CD14-positive monocyte (primary cell): ENCODE measurements around the gene FOXE3. TPM values are rescaled to one million over a fixed set of nuclear protein-coding genes. Genes with fewer than 3 reads are reported as not detected.

Experiments used
- DNase-seq, 3 donors: peaks; one replicate each; pipeline ENCODE4 v3.0.0-alpha.2; 2011 to 2022
- H2AFZ ChIP-seq: 2 replicates; pipeline ENCODE4 v1.6.0; 2012; ENCODE audit warnings: mild to moderate bottlenecking, low read depth, low read length, inconsistent platforms; ENCODE audit not compliant: insufficient read depth, poor library complexity, severe bottlenecking
- H3K27ac ChIP-seq, 2 donors: 1 replicate in 1 of 2; 2 replicates in 1 of 2; pipeline ENCODE4 v1.5.1; 2012 to 2013; ENCODE audit warnings: low read length in 2 of 2, control low read depth in 1 of 2, inconsistent platforms in 1 of 2, low read depth in 1 of 2, mild to moderate bottlenecking in 1 of 2
- H3K27me3 ChIP-seq, 2 donors: one replicate each; pipeline versions ENCODE4 v1.6.0 to v1.6.1; 2011 to 2013; ENCODE audit warnings: low read length in 2 of 2; ENCODE audit not compliant: control insufficient read depth in 2 of 2, insufficient read depth in 2 of 2
- H3K36me3 ChIP-seq, 2 donors: replicated peaks in 1 of 2; 1 replicate in 1 of 2; 2 replicates in 1 of 2; pipeline versions ENCODE4 v1.5.1 to v1.6.1; 2012 to 2013; ENCODE audit warnings: low read length in 2 of 2, control low read depth in 1 of 2, inconsistent platforms in 1 of 2, mild to moderate bottlenecking in 1 of 2; ENCODE audit not compliant: insufficient read depth in 2 of 2, control insufficient read depth in 1 of 2
- H3K4me1 ChIP-seq, 2 donors: 1 replicate in 1 of 2; 2 replicates in 1 of 2; pipeline versions ENCODE4 v1.5.1 to v1.6.1; 2012 to 2013; ENCODE audit warnings: low read length in 2 of 2, control low read depth in 1 of 2, inconsistent platforms in 1 of 2, mild to moderate bottlenecking in 1 of 2, moderate library complexity in 1 of 2; ENCODE audit not compliant: insufficient read depth in 2 of 2, control insufficient read depth in 1 of 2
- H3K4me2 ChIP-seq: replicated peaks from 2 replicates; pipeline ENCODE3; 2012; ENCODE audit warnings: low read length, moderate library complexity, mild to moderate bottlenecking; ENCODE audit not compliant: poor library complexity, severe bottlenecking; ENCODE audit errors: extremely low read depth
- H3K4me3 ChIP-seq, 3 experiments: fragments of 200-600 bp in 1 of 3; sonication (generic) in 1 of 3; replicated peaks in 1 of 3; 1 replicate in 2 of 3; 2 replicates in 1 of 3; pipeline ENCODE4 v1.5.1; 2011 to 2013; ENCODE audit warnings: low read length in 3 of 3, mild to moderate bottlenecking in 3 of 3, control low read depth in 2 of 3, low read depth in 2 of 3, inconsistent platforms in 1 of 3, moderate library complexity in 1 of 3
- H3K79me2 ChIP-seq: 2 replicates; pipeline ENCODE4 v1.6.0; 2012; ENCODE audit warnings: mild to moderate bottlenecking, control low read depth, inconsistent platforms, low read length, moderate library complexity; ENCODE audit not compliant: insufficient read depth
- H3K9ac ChIP-seq: 2 replicates; pipeline ENCODE4 v1.6.0; 2017; ENCODE audit warnings: low read length, mild to moderate bottlenecking; ENCODE audit not compliant: insufficient read depth, poor library complexity, severe bottlenecking
- H3K9me3 ChIP-seq, 2 donors: replicated peaks in 1 of 2; 1 replicate in 1 of 2; 2 replicates in 1 of 2; pipeline versions ENCODE4 v1.5.1 to v1.6.1; 2012 to 2013; ENCODE audit warnings: low read length in 2 of 2, control low read depth in 1 of 2; ENCODE audit not compliant: control insufficient read depth in 1 of 2, insufficient read depth in 1 of 2
- H4K20me1 ChIP-seq: 2 replicates; pipeline ENCODE4 v1.6.0; 2012; ENCODE audit warnings: mild to moderate bottlenecking, low read length, control low read depth, moderate library complexity; ENCODE audit not compliant: insufficient read depth
- H3K27ac Mint-ChIP-seq, 7 donors: one replicate each; pipeline ENCODE4 v1.8.0; 2020; ENCODE audit warnings: mild to moderate bottlenecking in 7 of 7, mixed read lengths in 7 of 7, moderate library complexity in 6 of 7, inconsistent platforms in 2 of 7
- H3K27me3 Mint-ChIP-seq, 3 donors: one replicate each; pipeline ENCODE4 v1.8.0; 2021 to 2022; ENCODE audit warnings: low read depth in 3 of 3, mild to moderate bottlenecking in 3 of 3, mixed read lengths in 3 of 3, moderate library complexity in 3 of 3, inconsistent platforms in 1 of 3
- H3K36me3 Mint-ChIP-seq, 2 donors: one replicate each; pipeline ENCODE4 v1.8.0; 2020; ENCODE audit warnings: mixed read lengths in 2 of 2, inconsistent platforms in 1 of 2, mild to moderate bottlenecking in 1 of 2
- H3K4me1 Mint-ChIP-seq: one replicate; pipeline ENCODE4 v1.8.0; 2020; ENCODE audit warnings: mild to moderate bottlenecking, mixed read lengths
- H3K4me3 Mint-ChIP-seq, 2 donors: one replicate each; pipeline ENCODE4 v1.8.0; 2020; ENCODE audit warnings: mild to moderate bottlenecking in 2 of 2, mixed read lengths in 2 of 2, moderate library complexity in 1 of 2
- H3K9me3 Mint-ChIP-seq, 7 donors: one replicate each; pipeline ENCODE4 v1.8.0; 2020 to 2022; ENCODE audit warnings: mixed read lengths in 7 of 7, mild to moderate bottlenecking in 6 of 7, moderate library complexity in 6 of 7, inconsistent platforms in 2 of 7
- CTCF ChIP-seq: fragments of 200-600 bp; IDR thresholded peaks from one replicate; pipeline ENCODE4 v1.8.0; 2022; ENCODE audit warnings: antibody characterized with exemption, mild to moderate bottlenecking
- WGBS: methylation state at CpG from one replicate; pipeline ENCODE4 v1.1.5; 2013; ENCODE audit warnings: missing lambda C conversion rate; ENCODE audit not compliant: insufficient coverage; 5-methylcytosine and 5-hydroxymethylcytosine counted together
- intact Hi-C, 2 donors: fragments of 100-400 bp; cut with micrococcal nuclease; formaldehyde crosslinking; loops; one replicate each; pipeline versions ENCODE4 v1.15.0 to v1.15.1; 2023
- polyA plus RNA-seq, 3 donors: library from polyadenylated mRNA; depleted of rRNA in 1 of 3; unstranded in 2 of 3; stranded (reverse) in 1 of 3; fragments of 300-500 nt in 2 of 3; fragments of >200 nt in 1 of 3; fragmentation: Illumina TruSeq in 2 of 3; gene quantifications; 1 replicate in 2 of 3; 2 replicates in 1 of 3; pipeline ENCODE4 v1.2.3, GENCODE V29; 2012 to 2021

FOXE3 gene
- polyA plus RNA-seq, 3 donors, result not detected

DNA sequence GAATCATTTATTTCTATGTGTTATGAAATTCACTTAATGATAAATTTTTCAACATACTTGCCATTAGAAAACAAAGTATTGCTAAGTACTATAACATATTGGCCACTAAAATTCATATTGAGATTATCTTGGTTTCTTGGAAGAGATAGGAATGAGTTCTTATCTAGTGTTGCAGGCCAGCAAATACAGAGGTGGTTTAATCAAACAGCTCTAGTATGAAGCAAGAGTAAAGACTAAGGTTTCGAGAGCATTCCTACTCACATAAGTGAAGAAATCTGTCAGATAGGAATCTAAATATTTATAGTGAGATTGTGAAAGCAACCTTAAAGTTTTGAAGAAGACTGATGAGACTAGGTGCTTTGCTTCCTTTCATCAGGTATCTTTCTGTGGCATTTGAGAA, 37.9 kb upstream of the FOXE3 start:
- Histone ChIP-seq H3K4me2 (no peak overlapping the region), H3K27ac (no peak overlapping the region), H3K36me3 (peaks cover 55 to 83% of the 10 kb centered on the region in 2 donors), H3K79me2 (no peaks in the 10 kb centered on the region), H3K4me3 (no peak overlapping the region), H4K20me1 (no peaks in the 10 kb centered on the region), H3K27me3 (no peaks in the 10 kb centered on the region), H3K9me3 (no peaks in the 10 kb centered on the region), H3K4me1 (no peaks in the 10 kb centered on the region), H2AFZ (no peak overlapping the region), H3K9ac (no peak overlapping the region)
- no CpG with 5 or more reads among the region's 1 CpG for WGBS
- H3K27me3 Mint-ChIP-seq, result no peaks in the 10 kb centered on the region
- no peak overlapping the region for H3K4me3 Mint-ChIP-seq
- no peaks in the 10 kb centered on the region for H3K9me3 Mint-ChIP-seq
- H3K4me1 Mint-ChIP-seq, result no peaks in the 10 kb centered on the region
- DNase-seq, result no peak
- peaks cover 64 to 77% of the 10 kb centered on the region in 2 donors for H3K36me3 Mint-ChIP-seq
- H3K27ac Mint-ChIP-seq, result no peak overlapping the region
- no peak for TF ChIP-seq CTCF
- intact Hi-C loops, result no loop called here

DNA sequence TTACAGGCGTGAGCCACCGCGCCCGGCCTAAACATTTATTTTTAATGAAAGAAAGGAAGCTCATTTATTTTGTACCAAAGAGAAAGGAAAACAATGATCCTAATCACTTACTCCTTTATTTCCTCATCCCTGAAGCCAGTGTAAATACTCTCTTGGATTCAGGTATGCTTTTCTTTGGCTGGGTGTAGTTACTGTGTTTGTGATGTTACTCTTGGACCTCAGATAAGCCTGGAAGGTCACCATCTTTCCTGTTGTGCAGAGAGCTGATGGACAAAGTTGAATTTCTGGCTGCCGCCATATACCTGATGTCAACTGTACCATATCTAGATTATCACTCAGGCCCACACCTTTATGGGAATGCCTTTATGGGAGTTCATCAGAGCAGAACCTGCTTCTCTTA, 35.4 kb upstream of the FOXE3 start:
- Histone ChIP-seq H3K9me3 (no peaks in the 10 kb centered on the region), H2AFZ (no peak overlapping the region), H3K9ac (no peak overlapping the region), H3K4me2 (no peak overlapping the region), H3K4me3 (no peak overlapping the region), H3K27ac (no peak overlapping the region), H4K20me1 (no peaks in the 10 kb centered on the region), H3K4me1 (no peaks in the 10 kb centered on the region), H3K36me3 (peaks cover 30 to 62% of the 10 kb centered on the region in 2 donors), H3K79me2 (no peaks in the 10 kb centered on the region), H3K27me3 (no peaks in the 10 kb centered on the region)
- WGBS, result no CpG with 5 or more reads among the region's 5 CpGs
- intact Hi-C loops, result no loop called here
- peaks cover 43 to 60% of the 10 kb centered on the region in 2 donors for H3K36me3 Mint-ChIP-seq
- H3K27me3 Mint-ChIP-seq, result peaks cover 0 to 2% (median 0%) of the 10 kb centered on the region in 3 donors
- H3K4me1 Mint-ChIP-seq, result no peaks in the 10 kb centered on the region
- no peak for DNase-seq
- no peak overlapping the region for H3K4me3 Mint-ChIP-seq
- no peak for TF ChIP-seq CTCF
- no peak overlapping the region for H3K27ac Mint-ChIP-seq
- H3K9me3 Mint-ChIP-seq, result no peaks in the 10 kb centered on the region
